Measurements from ENCODE around the gene U2AF2. TPM values are rescaled to one million over a fixed set of nuclear protein-coding genes. Genes with fewer than 3 reads are reported as not detected.

Gene U2AF2
- total and polyA plus RNA-seq, 2 of the 8 experiments (the other 6 are each of a cell fraction or from before 2014, with no cell fraction given) = 162 to 252 TPM

DNA sequence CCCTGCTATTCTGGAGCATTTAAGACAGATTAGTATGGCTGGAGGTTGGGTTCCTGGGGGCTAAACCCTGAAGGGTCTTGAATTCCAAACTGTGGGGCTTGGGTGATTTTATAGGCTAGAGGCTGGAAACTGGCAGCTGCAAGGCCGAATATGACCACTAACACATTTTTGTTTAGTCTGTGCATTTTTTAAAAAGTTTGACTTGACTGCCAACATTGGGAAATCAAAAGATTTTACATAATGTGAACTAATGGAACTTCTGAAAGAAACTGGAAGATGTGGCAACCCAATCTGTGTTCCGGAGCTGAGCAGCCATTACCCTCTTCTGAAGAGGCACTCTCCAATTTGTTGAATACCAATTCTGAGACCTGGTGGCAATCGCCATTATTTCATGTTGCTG lies 35.5 kb upstream of the U2AF2 start (continued):
- TF ChIP-seq CTBP2 (IDR thresholded peaks at IDR 0.05; ENCODE audit: borderline replicate concordance, insufficient read depth, insufficient read length, low read length) (no peak), POLR2AphosphoS5 (IDR thresholded peaks at IDR 0.05; ENCODE audit: low read depth, low read length) (no peak), TAF7 (optimal IDR thresholded peaks at IDR 0.05; ENCODE audit: borderline replicate concordance, low read depth, low read length) (no peak), CEBPB (IDR thresholded peaks at IDR 0.05; ENCODE audit: low read depth, low read length) (no peak), EZH2 (IDR thresholded peaks at IDR 0.05; ENCODE audit: low read depth, low read length, severe bottlenecking) (no peak)

Measured in H1 (cell line).